IPS-18a (cell line): Measurements from ENCODE around the gene LYPD3.

Experiments used
- H3K27ac ChIP-seq: one replicate; pipeline ENCODE4 v1.5.1; 2013; ENCODE audit warnings: low read length
- H3K27me3 ChIP-seq: one replicate; pipeline ENCODE4 v1.6.1; 2013; ENCODE audit warnings: mild to moderate bottlenecking, low read length; ENCODE audit not compliant: control insufficient read depth, insufficient read depth
- H3K36me3 ChIP-seq: one replicate; pipeline ENCODE4 v1.6.1; 2013; ENCODE audit warnings: low read depth, low read length; ENCODE audit not compliant: control insufficient read depth
- H3K4me1 ChIP-seq: one replicate; pipeline ENCODE4 v1.6.1; 2013; ENCODE audit warnings: low read depth, low read length; ENCODE audit not compliant: control insufficient read depth
- H3K4me3 ChIP-seq: one replicate; pipeline ENCODE4 v1.5.1; 2013; ENCODE audit warnings: low read length
- H3K9ac ChIP-seq: one replicate; pipeline ENCODE4 v1.6.1; 2013; ENCODE audit warnings: mild to moderate bottlenecking, low read length, moderate library complexity
- H3K9me3 ChIP-seq: one replicate; pipeline ENCODE4 v1.6.1; 2013; ENCODE audit warnings: low read depth, low read length; ENCODE audit not compliant: control insufficient read depth

The LYPD3 gene

GRCh38 chr19:43425567-43426392 is 39.6 kb downstream of the LYPD3 start:
- H3K4me3 ChIP-seq: no peak overlapping the region

GRCh38 chr19:43423779-43424178 is 41.6 kb downstream of the LYPD3 start:
- Histone ChIP-seq H3K36me3 (no peaks in the 10 kb centered on the region), H3K27ac (no peak overlapping the region), H3K27me3 (no peaks in the 10 kb centered on the region), H3K9ac (no peak overlapping the region), H3K9me3 (no peaks in the 10 kb centered on the region), H3K4me1 (peaks cover 5% of the 10 kb centered on the region), H3K4me3 (no peak overlapping the region)

More at GRCh38 chr19:43425567-43426392, 39.6 kb downstream of the LYPD3 start:
- Histone ChIP-seq H3K36me3 (no peaks in the 10 kb centered on the region), H3K27ac (no peak overlapping the region), H3K4me1 (no peaks in the 10 kb centered on the region), H3K27me3 (no peaks in the 10 kb centered on the region), H3K9ac (no peak overlapping the region), H3K9me3 (no peaks in the 10 kb centered on the region)

DNA sequence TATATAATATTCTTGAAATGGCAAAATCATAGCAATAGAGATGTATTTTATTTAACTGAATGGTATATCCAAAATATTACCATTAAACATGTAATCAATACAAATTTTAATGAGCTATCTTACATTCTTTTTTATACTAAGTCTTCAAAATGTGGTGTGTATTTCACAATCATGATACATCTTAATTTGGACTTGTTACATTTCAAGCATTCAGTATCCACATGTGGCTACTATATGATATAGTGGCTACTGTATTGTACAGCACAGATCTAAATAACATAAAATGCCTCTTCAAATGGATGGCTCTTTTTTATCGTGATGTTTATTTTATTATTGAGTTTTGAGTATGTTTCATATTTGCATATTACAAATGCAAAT is 42.7 kb downstream of the LYPD3 start:
- Histone ChIP-seq H3K27me3 (no peaks in the 10 kb centered on the region), H3K36me3 (no peaks in the 10 kb centered on the region), H3K9ac (no peak overlapping the region), H3K27ac (no peak overlapping the region), H3K4me1 (peaks cover 5% of the 10 kb centered on the region), H3K4me3 (no peak overlapping the region), H3K9me3 (no peaks in the 10 kb centered on the region)

GRCh38 chr19:43422000-43422688 is 43.3 kb downstream of the LYPD3 start:
- Histone ChIP-seq H3K4me3 (no peak overlapping the region), H3K27me3 (no peaks in the 10 kb centered on the region), H3K4me1 (peaks cover 5% of the 10 kb centered on the region), H3K9me3 (no peaks in the 10 kb centered on the region), H3K27ac (no peak overlapping the region), H3K9ac (no peak overlapping the region), H3K36me3 (no peaks in the 10 kb centered on the region)

- Histone ChIP-seq H3K4me3 (no peak overlapping the region), H3K36me3 (no peaks in the 10 kb centered on the region), H3K9ac (no peak overlapping the region), H3K27me3 (no peaks in the 10 kb centered on the region), H3K27ac (no peak overlapping the region), H3K9me3 (no peaks in the 10 kb centered on the region), H3K4me1 (peaks cover 5% of the 10 kb centered on the region)
Measured at GRCh38 chr19:43420954-43421353, 44.5 kb downstream of the LYPD3 start.

DNA sequence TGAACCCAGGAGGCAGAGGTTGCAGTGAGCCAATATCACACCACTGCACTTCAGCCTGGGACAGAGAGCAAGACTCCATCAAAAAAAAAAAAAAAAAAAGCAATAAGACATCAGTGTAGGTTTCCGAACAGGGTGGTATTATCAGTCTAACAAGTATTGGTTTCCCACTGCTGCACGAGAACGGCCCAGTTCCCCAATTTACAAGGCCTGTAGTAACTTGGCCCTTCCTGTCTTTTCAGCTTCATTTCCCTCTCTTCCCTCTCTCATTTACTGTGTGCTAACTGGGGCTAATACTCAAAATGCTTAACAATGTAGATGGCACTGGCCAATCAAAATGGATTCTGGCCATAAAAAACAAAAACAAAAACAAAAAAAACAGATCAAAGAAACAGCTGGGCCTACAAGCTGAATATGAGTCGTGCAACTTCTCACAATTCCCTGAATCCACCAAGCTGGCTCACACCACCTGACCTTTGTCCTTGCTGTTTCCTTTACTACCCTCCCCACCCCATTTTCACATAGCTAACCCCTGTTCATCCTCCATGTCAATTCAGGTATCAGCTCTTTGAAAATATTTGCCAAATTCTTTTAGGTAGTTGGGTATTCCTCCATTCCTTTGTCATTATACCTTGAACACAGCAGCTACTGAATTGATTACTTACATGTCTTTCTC is 48.3 kb downstream of the LYPD3 start:
- H3K4me1 ChIP-seq: peaks cover 5% of the 10 kb centered on the region
- no peak overlapping the region for H3K27ac ChIP-seq
- H3K9ac ChIP-seq: no peak overlapping the region
- no peaks in the 10 kb centered on the region for H3K9me3 ChIP-seq
- no peaks in the 10 kb centered on the region for H3K36me3 ChIP-seq
- no peaks in the 10 kb centered on the region for H3K27me3 ChIP-seq
- no peak overlapping the region for H3K4me3 ChIP-seq

GRCh38 chr19:43414554-43414953 is 50.9 kb downstream of the LYPD3 start, which contains the start of gene TEX101:
Gene TEX101, plus strand, starts transcription at chr19:43414890. Its CDS starts 1,030 bp downstream, at chr19:43415920.
- Histone ChIP-seq H3K27me3 (no peaks in the 10 kb centered on the region), H3K36me3 (no peaks in the 10 kb centered on the region), H3K4me3 (no peak within 1 kb of the TSS), H3K9me3 (no peaks in the 10 kb centered on the region), H3K9ac (no peak within 1 kb of the TSS), H3K27ac (no peak within 1 kb of the TSS), H3K4me1 (no peaks in the 10 kb centered on the region)

DNA sequence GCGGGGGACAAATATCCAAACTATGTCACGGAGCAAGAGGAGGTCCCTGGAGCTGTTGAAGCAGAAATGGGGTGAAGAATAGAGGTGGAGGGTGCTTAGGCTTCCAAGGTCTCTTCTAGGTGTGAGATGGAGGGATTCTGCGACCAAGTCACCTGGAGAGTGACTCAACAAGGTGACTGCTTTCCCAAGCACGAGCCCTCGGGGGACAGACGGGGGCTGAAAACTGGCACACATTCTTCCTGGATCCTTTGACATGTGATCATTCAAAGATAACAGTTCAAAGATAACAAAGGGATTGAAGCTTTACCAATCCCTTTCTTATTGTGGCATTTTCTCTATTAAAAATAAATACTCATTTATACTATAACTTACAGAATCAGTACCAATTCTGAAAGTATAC is 53.0 kb downstream of the LYPD3 start:
- no peaks in the 10 kb centered on the region for H3K27me3 ChIP-seq
- H3K36me3 ChIP-seq: no peaks in the 10 kb centered on the region
- H3K9me3 ChIP-seq: no peaks in the 10 kb centered on the region
- H3K9ac ChIP-seq: no peak overlapping the region
- no peak overlapping the region for H3K27ac ChIP-seq
- H3K4me1 ChIP-seq: no peaks in the 10 kb centered on the region
- H3K4me3 ChIP-seq: no peak overlapping the region
